HUES6 (cell line): Measurements from ENCODE around the gene GNS.

Experiments
- H3K27ac ChIP-seq: 2 replicates; pipeline ENCODE4 v1.7.0; 2013; ENCODE audit warnings: low read depth, mild to moderate bottlenecking, low read length, inconsistent platforms
- H3K27me3 ChIP-seq: 2 replicates; pipeline ENCODE4 v1.6.1; 2013; ENCODE audit warnings: low read length; ENCODE audit not compliant: control insufficient read depth, insufficient read depth
- H3K36me3 ChIP-seq: 2 replicates; pipeline ENCODE4 v1.6.1; 2013; ENCODE audit warnings: low read length; ENCODE audit not compliant: control insufficient read depth, insufficient read depth
- H3K4me1 ChIP-seq: 2 replicates; pipeline ENCODE4 v1.6.1; 2013; ENCODE audit warnings: low read length; ENCODE audit not compliant: control insufficient read depth, insufficient read depth
- H3K4me3 ChIP-seq: 2 replicates; pipeline ENCODE4 v1.5.1; 2013; ENCODE audit warnings: low read depth, low read length
- H3K9ac ChIP-seq: one replicate; pipeline ENCODE4 v1.6.1; 2013; ENCODE audit warnings: mild to moderate bottlenecking, low read length
- H3K9me3 ChIP-seq: 2 replicates; pipeline ENCODE4 v1.6.1; 2013; ENCODE audit warnings: low read depth, low read length; ENCODE audit not compliant: control insufficient read depth, insufficient read depth

Gene GNS

GRCh38 chr12:64685605-64686004 is 73.6 kb downstream of the GNS start:
- Histone ChIP-seq H3K9me3 (no peaks in the 10 kb centered on the region), H3K27me3 (no peaks in the 10 kb centered on the region), H3K27ac (no peak overlapping the region), H3K4me3 (no peak overlapping the region), H3K9ac (no peak overlapping the region), H3K36me3 (peaks cover 36% of the 10 kb centered on the region), H3K4me1 (peaks cover 26% of the 10 kb centered on the region; the same call in 1 of the 2 replicates)

- Histone ChIP-seq H3K9me3 (no peaks in the 10 kb centered on the region), H3K4me3 (no peak overlapping the region), H3K27me3 (no peaks in the 10 kb centered on the region), H3K9ac (no peak overlapping the region), H3K4me1 (peaks cover 26% of the 10 kb centered on the region; the same call in 1 of the 2 replicates), H3K27ac (no peak overlapping the region), H3K36me3 (peaks cover 36% of the 10 kb centered on the region)
Measured at GRCh38 chr12:64685050-64685449, 74.2 kb downstream of the GNS start.

GRCh38 chr12:64683816-64684543 is 75.2 kb downstream of the GNS start:
- Histone ChIP-seq H3K4me1 (peaks cover 26% of the 10 kb centered on the region; the same call in 1 of the 2 replicates), H3K9ac (no peak overlapping the region), H3K27ac (no peak overlapping the region), H3K4me3 (no peak overlapping the region), H3K9me3 (no peaks in the 10 kb centered on the region), H3K27me3 (no peaks in the 10 kb centered on the region), H3K36me3 (peaks cover 33% of the 10 kb centered on the region)

- Histone ChIP-seq H3K9me3 (no peaks in the 10 kb centered on the region), H3K4me3 (no peak overlapping the region), H3K27ac (no peak overlapping the region; the same call in 1 of the 2 replicates), H3K36me3 (peaks cover 21% of the 10 kb centered on the region), H3K4me1 (peaks cover 29% of the 10 kb centered on the region), H3K9ac (peak overlapping the region; percentile 1), H3K27me3 (no peaks in the 10 kb centered on the region)
Measured at GRCh38 chr12:64682572-64683277, 76.5 kb downstream of the GNS start.

- peaks cover 29% of the 10 kb centered on the region for H3K4me1 ChIP-seq
- H3K4me3 ChIP-seq = no peak overlapping the region
- H3K9ac ChIP-seq = no peak overlapping the region
- H3K9me3 ChIP-seq = no peaks in the 10 kb centered on the region
- no peaks in the 10 kb centered on the region for H3K27me3 ChIP-seq
- H3K36me3 ChIP-seq = peaks cover 15% of the 10 kb centered on the region
- no peak overlapping the region for H3K27ac ChIP-seq
Measured at GRCh38 chr12:64681200-64682052, 77.8 kb downstream of the GNS start.

- no peaks in the 10 kb centered on the region for H3K9me3 ChIP-seq
- no peak overlapping the region for H3K27ac ChIP-seq
- H3K27me3 ChIP-seq = no peaks in the 10 kb centered on the region
- H3K4me3 ChIP-seq = no peak overlapping the region
- H3K36me3 ChIP-seq = peaks cover 7% of the 10 kb centered on the region; the same call in 1 of the 2 replicates
- H3K4me1 ChIP-seq = peaks cover 35% of the 10 kb centered on the region
- no peak overlapping the region for H3K9ac ChIP-seq
Measured at GRCh38 chr12:64680235-64680634, 79.0 kb downstream of the GNS start.

- Histone ChIP-seq H3K4me1 (peaks cover 38% of the 10 kb centered on the region), H3K36me3 (0 out of 2 replicates have a peak, but pooled peaks cover 1% of the 10 kb centered on the region), H3K9me3 (no peaks in the 10 kb centered on the region), H3K4me3 (no peak overlapping the region), H3K9ac (no peak overlapping the region), H3K27ac (no peak overlapping the region), H3K27me3 (no peaks in the 10 kb centered on the region)
Measured at GRCh38 chr12:64679487-64680001, 79.7 kb downstream of the GNS start.

- Histone ChIP-seq H3K9me3 (no peaks in the 10 kb centered on the region), H3K9ac (no peak overlapping the region), H3K36me3 (no peaks in the 10 kb centered on the region), H3K4me3 (no peak overlapping the region), H3K27ac (no peak overlapping the region), H3K4me1 (peaks cover 45% of the 10 kb centered on the region), H3K27me3 (no peaks in the 10 kb centered on the region)
Measured at GRCh38 chr12:64678835-64679234, 80.4 kb downstream of the GNS start.

GRCh38 chr12:64678248-64678647 is 81.0 kb downstream of the GNS start:
- peaks cover 46% of the 10 kb centered on the region for H3K4me1 ChIP-seq
- H3K9me3 ChIP-seq = no peaks in the 10 kb centered on the region
- H3K4me3 ChIP-seq = no peak overlapping the region
- H3K36me3 ChIP-seq = no peaks in the 10 kb centered on the region
- no peaks in the 10 kb centered on the region for H3K27me3 ChIP-seq
- no peak overlapping the region for H3K9ac ChIP-seq
- no peak overlapping the region for H3K27ac ChIP-seq

- Histone ChIP-seq H3K9me3 (no peaks in the 10 kb centered on the region), H3K9ac (no peak overlapping the region), H3K36me3 (no peaks in the 10 kb centered on the region), H3K27ac (no peak overlapping the region), H3K4me3 (no peak overlapping the region), H3K4me1 (peaks cover 45% of the 10 kb centered on the region), H3K27me3 (no peaks in the 10 kb centered on the region)
Measured at GRCh38 chr12:64675795-64676194, 83.4 kb downstream of the GNS start.
